Heart left ventricle (tissue), 13 donors: Measurements from ENCODE around the gene SLX9.

Experiments
- CTCF ChIP-seq, 12 donors: fragments of 200-600 bp; sonication (generic) in 4 of 12; IDR thresholded peaks; one replicate each; pipeline versions ENCODE4 v1.5.0 to v1.8.0; 2018 to 2022; ENCODE audit warnings: antibody characterized with exemption in 12 of 12, mild to moderate bottlenecking in 5 of 12
- POLR2A ChIP-seq, 2 donors: fragments of 450-650 bp; IDR thresholded peaks; one replicate each; pipeline ENCODE4 v1.6.1; 2017; ENCODE audit warnings: antibody characterized with exemption in 2 of 2, mild to moderate bottlenecking in 2 of 2, moderate library complexity in 2 of 2
- donor health status: ischemic (EF 13 %, LVEDD 7.1; RV severe dilation, severe dysfunction).
- donor health status: DM: no; HTN: yes; CAD: no.
- donor health status: DM: no; HTN: no; CAD: no.
- donor health status: ischemic (EF 25% LVEDD 6.9; RV normal size, moderate dysfunction).
- donor health status: ischemic (EF 25% LVEDD 5.7; RV mildly dilated, moderate dysfunction).
- donor health status: ischemic (EF 35%, LVEDD 5.7; RV mildly dilated, moderate dysfunction).
- donor health status: nonischemic (EF 11% LVEDD 7.7; RV severe dilation, severe dysfunction).
- donor health status: DM: yes; HTN: yes; CAD: no.
- donor health status: PGD.
- donor health status: ischemic (EF 29% LVEDD 5.4; RV normal size, mild dysfunction).
- donor health status: nonischemic (EF 23%, LVEDD 6.1; RV moderate dilation, normal function).

DNA sequence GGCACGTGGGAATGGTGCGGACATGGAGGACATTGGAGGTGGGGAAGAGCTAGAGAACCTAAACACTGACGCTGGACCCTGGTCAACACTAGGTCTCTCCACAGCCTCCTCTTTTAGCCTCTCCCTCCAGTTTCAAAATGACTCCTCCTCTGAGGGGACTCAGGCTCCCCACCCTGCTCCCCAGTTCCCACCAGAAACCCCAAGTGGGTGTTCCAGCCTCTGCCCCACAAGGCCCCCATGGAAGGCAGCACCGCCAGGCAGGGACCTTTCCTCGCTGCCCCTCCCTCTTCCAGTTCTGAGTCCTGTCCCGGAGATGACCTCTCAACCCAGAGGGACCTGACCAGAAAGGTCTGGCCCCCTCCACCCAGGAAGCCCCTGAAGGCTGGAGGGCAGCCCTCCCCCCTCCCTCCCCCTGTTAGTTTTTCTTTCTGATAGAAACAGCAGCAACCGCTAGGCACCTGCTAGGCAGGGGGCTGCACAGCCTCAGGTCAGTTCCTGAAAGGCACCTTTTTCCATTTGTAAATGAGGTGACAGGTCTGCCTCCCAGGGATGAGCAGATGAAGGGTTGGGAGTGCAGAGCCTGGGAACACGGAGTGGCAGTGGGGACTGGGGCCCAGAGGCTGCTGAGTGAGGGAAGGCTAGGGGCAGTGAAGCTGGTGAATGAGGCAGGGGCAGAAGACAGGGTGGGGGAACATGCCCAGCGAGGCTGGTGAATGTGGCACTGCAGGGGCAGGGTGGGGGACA is 9.9 kb upstream of the SLX9 start:
- TF ChIP-seq CTCF (IDR thresholded peaks at IDR 0.05) (no peak), POLR2A (IDR thresholded peaks at IDR 0.05) (no peak)
